ENCODE results near the gene CAMSAP2. TPM values are rescaled to one million over a fixed set of nuclear protein-coding genes. Genes with fewer than 3 reads are reported as not detected.
"Not testable (repeated sequence)": the region's sequence is repeated elsewhere in the genome, so short reads cannot be mapped to it uniquely, and the experiment has no call there.

CAMSAP2 gene
- polyA plus RNA-seq, 5 donors: 31.2 to 59.7 (median 50.9) TPM

DNA sequence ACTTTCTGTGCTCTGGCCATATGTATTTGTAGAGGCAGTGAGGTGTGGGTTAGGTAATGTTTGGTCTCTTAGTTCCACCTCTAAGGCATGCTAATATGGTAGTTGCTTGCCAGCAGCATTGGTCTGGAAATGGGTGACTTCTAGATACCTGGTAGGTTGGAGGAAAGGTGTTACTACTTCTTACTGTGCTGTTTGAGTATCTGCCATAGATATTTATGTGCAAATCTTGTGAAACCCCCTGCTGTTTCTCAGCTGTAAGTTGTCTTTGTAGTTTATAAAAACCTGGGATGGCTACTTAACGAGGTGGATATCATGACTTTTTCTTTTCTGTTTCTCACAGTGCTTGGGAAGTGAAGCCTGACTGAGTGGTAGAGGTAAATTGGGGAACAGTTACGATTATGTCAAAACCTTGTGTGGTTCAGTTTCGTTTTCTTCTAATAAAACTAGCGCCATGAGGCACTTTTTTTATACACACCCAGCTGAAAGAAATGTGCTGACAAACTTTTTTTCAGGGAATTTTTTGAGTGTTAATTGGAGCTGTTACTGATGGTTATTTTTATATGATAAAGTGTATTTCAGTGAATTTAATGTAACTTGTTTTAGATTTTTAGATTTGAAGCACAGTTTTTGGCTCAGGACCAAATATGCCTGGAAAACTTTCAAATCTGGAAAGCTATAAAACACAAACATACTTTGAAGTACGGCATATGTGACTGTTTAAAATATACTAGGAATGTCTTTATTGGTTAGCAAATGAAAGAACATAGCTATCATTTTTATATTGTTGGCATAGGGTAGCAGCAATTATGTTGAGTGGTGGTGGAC is 42.1 kb downstream of the CAMSAP2 start:
- peak; percentile 69 to 76 for DNase-seq

DNA sequence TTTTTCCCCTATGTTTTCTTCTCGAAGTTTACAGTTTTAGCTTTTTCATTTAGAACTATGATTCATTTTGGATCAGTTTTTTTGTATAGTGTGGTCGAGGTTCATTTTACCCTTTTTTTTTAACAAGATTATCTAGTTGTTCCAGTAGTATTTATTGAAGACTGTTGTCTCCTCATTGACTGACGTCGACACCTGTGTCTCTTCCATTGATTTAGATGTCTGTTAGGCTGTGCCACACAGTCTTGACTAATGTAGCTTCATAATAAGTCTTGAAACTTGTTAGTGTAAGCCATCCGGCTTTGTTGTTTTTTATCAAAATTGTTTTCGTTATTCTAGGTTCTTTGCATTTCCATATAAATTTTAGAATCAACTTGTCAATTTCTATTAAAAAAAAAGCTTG is 45.2 kb downstream of the CAMSAP2 start:
- DNase-seq: no peak

DNA sequence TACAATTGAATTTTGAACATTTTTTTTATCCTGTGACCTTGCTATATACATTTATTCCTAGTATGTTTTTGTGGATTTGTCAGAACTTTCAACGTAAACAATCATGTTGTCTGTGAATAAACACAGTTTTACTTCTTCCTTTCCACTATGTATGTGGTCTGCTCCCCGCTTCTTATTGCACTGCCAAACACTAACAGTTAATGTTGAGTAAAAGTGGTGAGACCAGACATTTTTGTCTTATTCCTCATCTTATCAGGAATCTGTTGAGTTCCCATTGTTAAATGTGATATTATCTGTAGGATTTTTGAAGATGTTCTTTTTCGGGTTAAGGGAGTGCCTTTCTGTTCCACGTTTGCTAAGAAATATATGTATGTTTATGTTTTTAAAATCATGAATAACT is 45.9 kb downstream of the CAMSAP2 start:
- DNase-seq: no peak

DNA sequence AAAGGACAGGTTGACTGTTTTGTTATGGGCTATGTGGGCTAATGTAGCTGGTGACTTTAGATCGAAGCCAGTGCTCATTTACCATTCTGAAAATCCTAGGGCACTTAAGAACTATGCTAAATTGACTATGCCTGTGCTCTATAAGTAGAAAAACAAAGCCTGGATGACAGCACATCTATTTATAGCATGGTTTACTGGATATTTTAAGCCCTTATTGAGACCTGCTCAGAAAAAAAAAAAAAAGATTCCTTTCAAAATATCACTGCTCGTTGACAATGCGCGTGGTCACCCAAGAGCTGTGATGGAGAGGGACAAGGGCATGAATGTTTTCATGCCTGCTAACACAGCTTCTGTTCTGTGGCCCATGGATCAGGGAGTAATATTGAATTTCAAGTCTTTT is 48.1 kb downstream of the CAMSAP2 start:
- no peak for DNase-seq

DNA sequence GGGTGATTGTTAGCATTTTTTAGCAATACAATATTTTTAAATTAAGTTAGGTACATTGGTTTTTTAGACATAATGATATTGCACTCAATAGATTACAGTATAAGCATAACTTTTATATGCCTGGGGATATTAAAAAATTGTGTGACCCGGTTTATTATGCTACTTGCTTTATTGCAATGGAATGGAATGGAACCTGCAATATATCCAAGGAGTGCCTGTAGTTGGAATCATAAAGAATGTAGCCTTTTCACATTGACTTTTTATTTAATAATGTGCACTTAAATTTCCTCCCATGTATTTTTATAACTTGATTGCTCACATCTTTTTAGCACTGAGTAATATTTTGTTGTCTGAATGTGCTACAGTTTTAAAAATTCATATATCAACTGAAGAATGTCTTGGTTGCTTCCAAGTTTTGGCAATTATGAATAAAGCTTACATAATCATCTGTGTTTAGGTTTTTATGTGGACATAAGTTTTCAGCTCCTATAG is 49.2 kb downstream of the CAMSAP2 start:
- no peak for DNase-seq

DNA sequence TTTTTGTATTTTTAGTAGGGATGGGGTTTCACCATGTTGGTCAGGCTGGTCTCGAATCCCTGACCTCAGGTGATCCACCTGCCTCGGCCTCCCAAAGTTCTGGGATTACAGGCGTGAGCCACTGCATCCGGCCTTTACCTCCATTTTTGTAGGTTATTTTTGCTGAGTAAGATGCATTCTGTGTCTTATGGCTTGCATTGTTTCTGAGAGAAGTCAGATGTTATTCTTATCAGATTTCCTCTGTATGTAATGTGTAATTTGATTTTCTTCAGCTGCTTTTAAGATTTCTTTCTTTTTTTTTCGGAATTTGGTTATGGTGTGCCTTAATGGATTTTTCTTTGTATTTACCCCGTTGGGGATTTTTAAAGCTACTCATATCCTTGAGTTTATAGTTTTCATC is 52.3 kb downstream of the CAMSAP2 start:
- peak in 1 of 2 donors; percentile 20 for DNase-seq

DNA sequence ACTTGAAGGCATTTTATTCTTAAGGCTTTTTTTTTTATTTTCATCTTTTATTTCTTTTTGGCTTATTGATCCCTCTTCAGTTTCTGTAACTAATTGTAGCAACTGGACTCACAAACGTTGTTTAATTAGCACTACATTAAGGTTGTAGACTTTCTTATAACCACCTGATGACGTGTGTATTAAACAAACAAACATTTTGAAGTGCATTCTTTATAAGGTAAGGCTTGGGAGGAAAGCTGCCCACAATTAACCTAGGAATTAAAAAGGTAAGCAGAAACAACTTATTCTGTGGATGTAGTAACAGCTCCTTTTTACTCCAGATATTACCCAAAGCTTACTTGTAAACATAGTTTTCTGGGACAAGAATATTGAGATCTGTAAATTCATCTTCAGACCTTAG is 55.0 kb downstream of the CAMSAP2 start:
- no peak for DNase-seq

DNA sequence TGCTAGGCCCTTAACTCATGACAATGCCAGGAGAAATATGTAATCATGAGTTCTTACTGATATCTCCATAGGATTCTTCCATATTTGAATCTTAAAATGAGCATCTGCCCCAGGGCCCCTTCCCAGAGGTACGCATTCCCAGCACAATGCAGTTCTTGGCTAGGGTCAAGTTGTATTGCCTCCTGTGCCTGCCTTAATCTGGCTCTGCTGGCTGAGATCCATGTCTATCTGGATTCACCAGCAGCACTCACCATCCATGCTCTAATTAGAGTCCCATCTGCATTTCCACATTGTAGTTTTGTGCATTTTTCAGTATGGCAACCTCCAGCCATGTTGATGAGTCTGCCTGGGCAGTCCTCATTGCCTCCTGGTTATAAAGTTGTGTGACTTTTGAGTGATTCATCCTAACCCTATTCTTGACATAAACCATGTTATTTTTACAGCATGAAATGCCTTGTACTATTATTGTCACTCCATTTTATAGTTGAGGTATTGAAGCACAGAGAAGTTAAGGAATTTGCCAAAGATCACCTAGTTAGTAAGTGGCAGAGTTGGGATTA is 55.9 kb downstream of the CAMSAP2 start:
- DNase-seq: no peak

DNA sequence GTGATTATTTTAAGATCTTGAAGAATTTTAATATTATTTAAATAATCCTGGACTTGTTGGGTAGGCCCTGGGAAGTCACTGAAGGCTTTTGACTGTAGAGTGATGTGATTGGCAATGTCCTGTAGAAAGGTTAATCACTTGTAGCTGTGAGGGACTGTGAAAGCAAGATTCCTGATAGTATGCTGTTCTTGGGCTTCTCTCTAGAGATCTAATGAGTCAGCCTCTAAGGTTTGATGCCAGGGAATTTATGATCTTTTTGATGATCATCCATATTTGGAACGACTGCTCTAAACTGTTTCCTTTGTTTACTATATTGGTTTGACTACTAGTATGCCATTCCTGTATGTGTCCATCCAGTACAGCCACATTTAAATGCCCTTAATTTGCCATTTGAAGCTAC is 56.5 kb downstream of the CAMSAP2 start:
- DNase-seq: no peak

DNA sequence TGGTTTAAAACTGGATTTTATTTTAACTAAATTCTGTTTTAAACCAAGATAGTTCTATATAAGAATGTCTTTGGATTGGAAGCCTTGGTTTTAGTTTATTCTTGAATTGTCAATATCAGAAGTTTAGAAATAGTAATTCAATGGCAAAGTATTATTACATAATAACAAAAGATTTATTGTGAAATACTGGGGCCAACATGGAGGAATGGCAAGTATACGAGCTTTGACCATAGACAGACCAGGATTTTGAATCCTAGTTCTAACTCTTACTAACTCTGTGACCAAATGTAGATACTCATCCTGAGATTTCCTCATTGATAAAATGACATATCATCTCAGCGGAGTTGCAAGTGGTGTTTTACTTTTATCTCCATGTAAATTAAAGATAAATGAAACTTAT is 63.3 kb downstream of the CAMSAP2 start:
- no peak for DNase-seq

DNA sequence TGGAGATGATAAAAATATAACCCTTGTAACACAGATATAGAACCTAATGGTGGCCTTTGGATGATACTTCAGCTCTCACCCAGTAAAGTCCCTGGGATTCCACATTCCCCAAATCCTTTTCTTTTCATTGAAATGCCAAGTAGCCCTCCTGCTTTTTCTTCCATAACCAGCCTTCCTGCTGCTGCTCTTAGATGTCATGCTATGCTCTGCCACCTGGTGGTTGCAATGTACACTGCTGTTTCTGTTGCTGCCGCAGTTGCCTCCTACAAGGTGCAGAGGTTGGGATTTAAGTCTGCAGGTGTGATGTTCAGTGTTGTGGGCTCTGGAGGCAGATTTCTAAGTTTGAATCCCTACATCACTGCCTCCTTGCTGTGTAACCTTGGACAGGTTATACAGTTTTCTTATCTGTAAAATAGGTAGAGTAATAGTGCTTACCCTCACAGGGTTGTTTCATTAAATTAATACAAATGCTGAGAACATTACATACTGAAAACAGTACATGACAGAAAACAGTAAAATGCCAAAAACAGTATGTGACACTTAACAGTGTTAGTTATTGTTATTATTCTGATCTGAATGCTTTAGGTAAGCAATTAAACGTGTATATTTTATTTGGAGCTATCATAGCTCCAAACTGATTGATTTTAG is 64.3 kb downstream of the CAMSAP2 start:
- DNase-seq: peak; percentile 62 to 75

DNA sequence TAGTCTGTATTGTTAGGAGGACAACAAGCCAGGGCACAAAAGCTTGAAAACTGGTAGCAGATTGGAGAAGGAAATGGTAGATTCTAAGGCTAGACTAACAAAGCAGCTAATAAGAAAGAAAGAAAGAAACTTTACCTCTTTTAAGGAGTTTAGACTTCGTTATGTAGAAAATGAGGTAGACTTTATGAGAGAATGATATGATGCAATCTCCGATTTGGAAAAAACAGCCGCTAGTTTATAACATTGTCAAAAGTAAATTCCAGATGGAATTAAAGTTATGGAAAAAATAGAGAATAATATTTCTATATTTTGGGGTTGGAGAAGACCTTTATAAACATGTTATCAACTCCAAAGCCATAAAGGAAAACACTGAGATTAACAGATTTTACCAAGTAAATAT is 67.0 kb downstream of the CAMSAP2 start:
- no peak for DNase-seq

DNA sequence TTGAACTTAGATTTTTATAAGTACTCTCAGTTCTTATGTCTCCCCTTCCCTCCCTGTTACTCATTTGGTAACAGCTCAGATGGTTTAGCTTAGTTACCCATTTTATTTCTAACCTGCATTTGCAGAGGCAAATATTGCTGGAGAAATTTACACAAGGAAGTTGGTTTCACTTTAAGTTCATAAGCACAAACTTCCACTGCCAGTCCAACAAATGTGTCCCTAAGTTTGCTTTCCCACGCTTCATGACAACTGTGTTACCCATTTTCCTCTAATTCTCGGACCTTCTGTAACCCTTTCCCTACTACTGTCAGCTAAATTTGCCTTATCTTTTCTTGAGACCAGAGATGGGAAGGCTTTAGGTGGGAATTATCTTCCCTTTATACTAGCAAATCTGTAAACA is 70.2 kb downstream of the CAMSAP2 start:
- no peak for DNase-seq

DNA sequence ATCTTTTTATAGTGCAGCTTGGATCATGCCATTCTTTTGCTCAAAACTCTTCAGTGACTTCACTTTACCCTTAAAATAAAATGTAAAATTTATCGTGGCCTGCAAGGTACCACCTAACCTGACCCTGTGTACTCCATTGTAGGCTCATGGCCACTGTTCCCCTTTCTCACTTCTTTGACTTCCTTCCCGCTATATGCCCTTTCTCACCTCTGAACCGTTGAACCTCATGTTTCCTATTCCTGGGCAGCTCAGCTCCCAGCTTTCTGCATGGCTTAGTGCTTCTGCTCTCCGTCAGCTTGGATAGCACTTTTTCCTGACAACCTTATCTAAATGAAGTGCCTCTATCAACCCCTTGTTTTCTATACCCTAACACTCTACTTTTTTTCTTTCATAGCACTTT is 73.0 kb downstream of the CAMSAP2 start:
- DNase-seq: no peak

DNA sequence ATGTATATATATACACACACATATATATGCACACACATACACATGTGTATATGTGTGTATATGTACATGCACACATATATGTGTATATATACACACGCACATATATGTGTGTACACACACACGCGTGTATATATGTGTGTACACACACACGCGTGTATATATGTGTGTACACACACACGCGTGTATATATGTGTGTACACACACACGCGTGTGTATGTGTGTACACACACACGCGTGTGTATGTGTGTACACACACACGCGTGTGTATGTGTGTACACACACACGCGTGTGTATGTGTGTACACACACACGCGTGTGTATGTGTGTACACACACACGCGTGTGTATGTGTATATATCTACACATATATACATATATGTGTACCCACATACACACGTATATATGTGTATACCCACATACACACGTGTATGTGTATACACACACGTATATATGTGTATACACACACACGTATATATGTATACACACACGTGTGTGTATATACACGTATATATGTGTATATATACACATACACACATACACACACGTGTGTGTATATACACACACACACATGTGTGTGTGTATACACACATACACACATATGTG is 78.0 kb downstream of the CAMSAP2 start:
- not testable (repeated sequence) for DNase-seq

DNA sequence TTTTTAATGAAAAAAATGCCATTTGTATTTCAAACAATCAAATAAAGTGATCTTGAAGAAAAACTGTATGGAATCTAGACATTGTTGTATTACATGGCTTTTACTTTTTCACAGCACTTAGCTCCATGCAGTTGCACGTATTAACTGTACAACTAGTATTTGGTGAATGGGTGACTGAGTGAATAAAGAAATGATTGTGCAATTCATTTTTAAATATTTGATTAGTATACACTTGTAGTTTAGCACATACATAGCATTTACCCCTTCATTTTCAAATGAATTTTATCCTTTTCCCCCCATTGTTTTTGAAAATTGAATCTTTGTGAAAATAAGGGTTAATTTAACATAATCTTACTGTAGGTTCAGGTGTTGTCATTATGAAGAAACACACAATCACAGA is 79.6 kb downstream of the CAMSAP2 start:
- no peak for DNase-seq

DNA sequence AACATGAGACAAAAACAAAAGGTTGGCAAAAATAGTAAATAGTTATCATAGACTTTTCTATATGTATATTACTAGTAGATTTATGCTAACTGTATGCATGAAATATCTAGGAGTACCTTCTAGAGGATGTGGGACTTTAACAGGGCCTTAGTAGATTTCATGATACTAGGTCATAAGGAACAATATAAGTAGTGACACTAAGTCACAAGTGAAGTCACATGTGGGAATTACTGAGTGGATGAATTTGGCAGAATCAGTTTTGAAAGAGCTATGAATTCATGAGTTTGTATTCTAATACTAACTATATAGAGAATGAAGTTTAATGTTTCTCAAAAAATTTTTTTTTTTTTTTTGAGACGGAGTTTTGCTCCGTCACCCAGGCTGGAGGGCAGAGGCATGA is 81.0 kb downstream of the CAMSAP2 start:
- no peak for DNase-seq

DNA sequence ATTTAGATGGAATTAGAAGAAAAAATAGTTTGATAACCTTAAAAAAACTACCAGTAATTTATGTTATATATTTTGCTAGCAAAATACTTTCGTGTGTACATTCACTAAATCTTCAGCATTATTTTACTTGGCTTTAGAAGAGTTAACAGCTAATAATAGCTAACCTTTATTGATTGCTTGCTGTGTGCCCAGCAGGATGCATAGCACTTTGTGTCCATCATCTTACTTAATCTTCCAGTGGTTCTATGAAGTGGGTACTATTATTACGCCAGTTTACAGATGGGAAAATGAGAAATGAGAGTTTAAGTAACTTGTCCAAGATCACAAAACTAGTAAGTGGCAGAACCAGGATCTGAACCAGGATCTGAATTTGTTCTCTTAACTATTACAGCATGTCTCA is 92.4 kb downstream of the CAMSAP2 start:
- DNase-seq: no peak

DNA sequence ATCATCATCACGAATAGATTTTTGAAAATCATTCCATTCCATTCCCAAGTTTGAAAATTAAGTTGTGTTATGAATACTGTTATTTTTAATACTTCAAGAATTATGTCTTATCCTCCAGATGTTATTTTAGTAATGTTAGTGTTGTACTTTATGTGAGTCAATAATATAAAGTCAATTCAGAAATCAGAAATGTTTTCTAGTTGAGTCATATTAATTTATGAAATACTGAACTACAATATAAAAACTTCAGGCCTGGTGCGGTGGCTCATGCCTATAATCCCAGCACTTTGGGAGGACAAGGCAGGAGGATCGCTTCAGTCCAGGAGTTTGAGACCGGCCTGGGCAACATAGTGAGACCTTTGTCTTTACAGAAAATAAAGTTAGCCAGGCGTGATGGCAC is 95.7 kb downstream of the CAMSAP2 start:
- DNase-seq: no peak

DNA sequence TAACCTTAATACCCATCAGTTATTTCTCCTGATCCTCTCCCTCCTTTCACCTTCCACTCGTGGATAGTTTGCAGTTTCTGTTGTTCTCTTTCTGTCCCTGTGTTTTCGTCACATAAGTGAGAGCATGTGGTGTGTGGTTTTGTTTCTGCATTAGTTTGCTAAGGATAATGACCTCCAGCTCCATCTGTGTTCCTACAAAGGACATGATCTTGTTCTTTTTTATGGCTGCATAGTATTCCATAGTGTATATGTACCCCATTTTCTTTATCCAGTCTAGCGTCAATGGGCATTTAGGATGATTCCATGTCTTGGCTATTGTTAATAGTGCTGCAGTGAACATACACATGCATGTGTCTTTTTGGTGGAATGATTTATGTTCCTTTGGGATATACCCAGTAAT is 97.5 kb downstream of the CAMSAP2 start:
- no peak for DNase-seq

DNA sequence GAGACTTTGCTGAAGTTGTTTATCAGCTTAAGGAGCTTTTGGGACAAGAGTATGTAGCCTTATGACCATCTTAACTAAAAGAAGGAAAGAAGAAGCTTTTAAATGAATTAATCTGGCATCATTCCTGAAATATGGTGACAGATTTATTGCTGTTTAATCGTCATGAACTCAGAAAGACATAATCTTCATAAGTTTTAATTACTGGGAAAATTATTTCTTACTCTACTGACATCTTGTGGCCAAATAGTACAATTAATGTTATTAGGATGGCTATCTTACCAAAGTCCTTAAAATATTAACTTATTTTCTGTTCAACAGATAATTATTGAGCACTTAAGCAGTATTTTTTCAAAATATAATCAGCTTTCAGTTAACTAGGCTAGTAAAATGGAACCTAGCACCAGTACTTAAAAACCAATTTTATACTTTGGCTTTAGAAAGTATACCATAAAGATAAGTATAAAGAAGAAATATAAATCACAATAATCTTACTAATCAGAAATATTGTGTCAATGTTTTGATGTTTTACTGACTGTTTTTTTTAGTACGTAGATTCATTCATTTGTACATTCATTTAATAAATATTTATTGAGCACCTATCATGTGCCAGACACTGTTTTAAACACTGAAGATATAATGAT is 99.4 kb downstream of the CAMSAP2 start:
- peak; percentile 8 to 21 for DNase-seq
